Left ventricle myocardium superior (tissue), 1 donor: Measurements from ENCODE around the gene OR3A2. TPM values are rescaled to one million over a fixed set of nuclear protein-coding genes. Genes with fewer than 3 reads are reported as not detected.
"Not testable (repeated sequence)": the region's sequence is repeated elsewhere in the genome, so short reads cannot be mapped to it uniquely, and the experiment has no call there.

Experiments used
- ATAC-seq: fragments of 200-7000 bp; cut with Tn5 transposase; one replicate; pipeline ENCODE4 v1.9.1; 2020; ENCODE audit warnings: mild to moderate bottlenecking, moderate library complexity
- DNase-seq: peaks from one replicate; pipeline ENCODE4 v3.0.0-alpha.2; 2020
- intact Hi-C: fragments of 100-400 bp; cut with micrococcal nuclease; formaldehyde crosslinking; loops from one replicate; pipeline ENCODE4 v1.11.0; 2022
- long read RNA-seq: library from polyadenylated mRNA; unstranded; transcript quantifications from one replicate; pipeline ENCODE4 v2.0.0, GENCODE V29; 2021
- total RNA-seq: library from RNA; stranded (reverse); fragmentation: NEBNext Ultra II Directional; extraction: Animal tissue kit (Norgen Biotek cat#: 25700); gene quantifications from one replicate; pipeline ENCODE4 v1.2.1, GENCODE V29; 2021
- donor health status: DM: no; HTN: yes; CAD: no; lungs with severe emphysema.

The OR3A2 gene
- total RNA-seq, result not detected
- long read RNA-seq, result 0 reads

DNA sequence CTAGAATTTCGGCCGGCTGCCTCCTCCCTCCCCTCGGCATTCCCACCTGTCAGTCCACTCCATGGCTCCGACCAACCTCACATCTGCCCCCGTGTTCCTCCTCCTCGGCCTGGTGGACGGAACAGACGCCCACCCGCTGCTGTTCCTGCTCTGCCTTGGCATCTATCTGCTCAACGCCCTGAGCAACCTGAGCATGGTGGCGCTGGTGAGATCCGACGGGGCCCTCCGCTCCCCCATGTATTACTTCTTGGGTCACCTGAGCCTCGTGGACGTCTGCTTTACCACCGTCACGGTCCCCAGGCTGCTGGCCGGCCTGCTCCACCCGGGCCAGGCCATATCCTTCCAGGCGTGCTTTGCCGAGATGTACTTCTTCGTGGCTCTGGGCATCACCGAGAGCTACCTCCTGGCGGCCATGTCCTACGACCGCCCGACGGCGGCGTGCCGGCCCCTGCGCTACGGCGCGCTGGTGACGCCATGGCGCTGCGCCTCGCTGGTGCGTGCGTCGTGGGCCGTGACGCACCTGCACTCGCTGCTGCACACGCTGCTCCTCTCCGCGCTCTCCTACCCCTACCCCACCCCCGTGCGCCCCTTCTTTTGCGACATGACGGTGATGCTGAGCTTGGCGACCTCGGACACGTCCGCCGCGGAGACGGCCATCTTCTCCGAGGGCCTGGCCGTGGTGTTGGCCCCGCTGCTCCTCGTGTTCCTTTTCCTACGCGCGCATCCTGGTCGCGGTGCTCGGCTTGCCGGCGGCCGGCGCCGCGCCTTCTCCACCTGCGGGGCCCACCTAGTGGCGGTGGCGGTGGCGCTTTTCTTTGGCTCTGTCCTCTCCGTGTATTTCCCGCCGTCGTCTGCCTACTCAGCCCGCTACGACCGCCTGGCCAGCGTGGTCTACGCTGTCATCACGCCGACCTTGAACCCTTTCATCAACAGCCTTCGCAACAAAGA is at the start of gene OR3A2:
OR3A2 (minus strand) TSS at position 440 of the 948 bp plus-strand sequence.
- DNase-seq (no peak), ATAC-seq (no peak)
- intact Hi-C loops, result no loop called here

DNA sequence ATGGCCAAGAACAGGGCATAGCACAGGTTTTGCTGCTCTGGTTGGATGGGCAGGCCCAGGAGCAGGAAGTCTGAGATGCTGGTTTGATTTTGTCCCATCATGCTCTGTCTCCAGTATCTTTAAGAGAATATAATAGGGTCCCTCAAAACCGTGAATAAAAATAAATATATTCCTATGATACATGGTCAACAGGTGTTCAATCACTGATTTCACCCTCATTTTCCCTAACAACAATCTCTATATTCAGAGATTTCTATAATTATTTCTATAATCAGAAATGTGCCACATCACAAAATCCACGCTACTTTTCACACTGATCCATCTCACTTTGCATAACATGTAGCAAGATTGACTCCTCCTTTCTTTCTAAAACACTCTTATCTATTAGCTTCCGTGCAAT is 47.6 kb upstream of the OR3A2 start, which contains the start of gene OR1E2:
OR1E2 (minus strand) TSS at position 101 of the 400 bp plus-strand sequence; CDS start at position 101, 0 bp downstream.
- no peak for ATAC-seq
- DNase-seq, result no peak
- intact Hi-C loops, result no loop called here

DNA sequence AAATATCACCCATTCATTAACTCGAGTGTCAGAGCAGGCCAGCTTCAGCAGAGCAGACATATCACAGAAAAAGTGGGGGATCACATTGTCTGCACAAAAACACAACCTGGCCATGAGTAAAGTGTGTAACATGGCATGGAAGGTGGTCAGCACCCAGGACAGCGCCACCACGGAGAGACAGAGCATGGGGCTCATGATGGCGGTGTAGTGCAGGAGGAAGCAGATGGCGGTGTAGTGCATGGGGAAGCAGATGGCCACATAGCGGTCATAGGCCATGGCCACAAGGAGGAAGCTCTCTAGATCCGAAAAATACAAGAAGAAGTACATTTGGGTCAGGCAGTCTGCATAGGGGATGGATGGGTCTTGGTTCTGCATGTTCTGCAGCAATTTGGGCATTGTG is 47.1 kb upstream of the OR3A2 start:
- peak; percentile 37 for DNase-seq
- ATAC-seq, intact Hi-C loops: not testable (repeated sequence)

GRCh38 chr17:3418222-3418621 is 32.1 kb upstream of the OR3A2 start:
- ATAC-seq (no peak), DNase-seq (no peak)
- intact Hi-C loops, result no loop called here

DNA sequence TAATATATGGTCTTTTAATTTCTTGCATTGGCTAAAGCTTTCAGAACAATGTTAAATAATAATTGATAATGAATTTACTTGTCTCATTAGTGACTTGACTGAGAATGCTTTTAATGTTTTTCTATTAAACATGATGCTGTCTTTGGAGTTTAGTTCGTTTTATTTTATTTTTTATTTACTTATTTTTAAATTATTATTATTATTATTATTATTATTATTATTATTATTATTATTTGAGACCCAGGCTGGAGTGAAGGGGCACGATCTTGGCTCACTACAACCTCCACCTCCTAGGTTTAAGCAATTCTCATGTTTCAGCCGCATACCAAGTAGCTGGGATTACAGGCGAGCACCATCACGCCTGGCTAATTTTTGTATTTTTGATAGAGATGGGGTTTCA is 29.5 kb upstream of the OR3A2 start:
- no peak for DNase-seq
- intact Hi-C loops, result no loop called here
- no peak for ATAC-seq

DNA sequence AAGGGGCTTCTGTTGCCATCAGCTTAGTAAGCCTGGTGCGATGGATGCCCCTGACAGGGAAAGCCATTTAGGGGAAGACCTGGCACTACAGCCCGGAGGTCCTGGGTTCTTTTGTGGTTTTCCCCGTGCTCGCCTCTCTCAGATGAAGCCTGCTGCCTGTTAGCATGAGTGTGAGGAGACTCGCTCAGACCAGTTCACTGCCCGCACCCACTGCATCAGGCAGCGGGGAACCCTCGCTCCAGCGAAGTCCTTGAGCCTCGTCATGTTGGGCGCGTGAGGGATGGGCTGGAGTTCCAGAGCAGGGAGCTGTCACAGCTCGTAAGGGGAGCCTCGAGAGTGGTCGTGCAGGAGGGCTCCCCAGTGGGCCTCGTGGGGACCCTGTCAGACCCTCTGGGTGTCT is 26.1 kb upstream of the OR3A2 start:
- ATAC-seq, intact Hi-C loops: not testable (repeated sequence)

DNA sequence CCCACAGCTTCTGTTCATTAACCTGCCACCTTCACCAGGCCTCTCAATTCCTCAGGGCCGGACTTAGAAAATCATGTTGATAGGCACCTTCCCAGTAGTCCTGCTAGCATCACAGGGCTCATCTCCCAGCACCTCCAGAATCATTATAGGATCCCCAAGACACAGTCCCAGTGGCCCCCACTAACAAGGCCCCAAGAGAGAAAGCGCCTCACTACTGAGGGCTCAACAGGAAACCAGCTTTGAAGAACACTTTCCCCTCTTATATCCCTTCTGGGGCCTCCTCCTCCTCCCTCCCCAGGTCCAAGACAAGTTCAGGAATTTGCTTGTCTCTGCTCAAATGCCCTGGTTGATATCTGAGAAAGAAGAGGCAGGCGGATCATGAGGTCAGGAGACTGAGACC is 25.0 kb upstream of the OR3A2 start, which contains the start of gene OR3A3:
OR3A3 (plus strand) TSS at position 301 of the 400 bp plus-strand sequence.
- intact Hi-C loops, result no loop called here

More for the DNA sequence above, 26.1 kb upstream of the OR3A2 start:
- not testable (repeated sequence) for DNase-seq

GRCh38 chr17:3403856-3404255 is 17.7 kb upstream of the OR3A2 start:
- DNase-seq, ATAC-seq: not testable (repeated sequence)

More for the DNA sequence above, 25.0 kb upstream of the OR3A2 start, which contains the start of gene OR3A3:
- DNase-seq (no peak), ATAC-seq (no peak)

GRCh38 chr17:3401786-3402185 is 15.7 kb upstream of the OR3A2 start:
- DNase-seq (no peak), ATAC-seq (no peak)
- intact Hi-C loops, result no loop called here

More at GRCh38 chr17:3403856-3404255, 17.7 kb upstream of the OR3A2 start:
- intact Hi-C loops, result not testable (repeated sequence)

DNA sequence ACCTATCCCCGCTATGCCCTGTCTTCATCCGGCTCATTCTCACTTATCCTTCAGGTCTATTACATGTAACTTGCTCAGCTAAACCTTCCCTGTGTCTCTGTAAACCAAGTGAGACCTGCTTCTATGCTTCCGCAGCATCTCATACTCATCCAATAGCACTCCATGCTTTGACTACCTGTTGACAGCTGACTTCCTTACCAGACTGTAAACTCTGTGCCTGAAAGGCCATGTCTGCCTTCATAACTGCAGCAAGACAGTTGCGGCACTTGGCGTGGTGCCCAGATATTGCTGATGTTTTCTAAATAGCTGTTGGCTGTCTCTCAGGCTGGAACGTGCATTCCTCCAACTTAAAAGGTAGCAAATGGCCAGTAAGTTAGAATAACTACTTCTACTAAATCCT is 13.9 kb upstream of the OR3A2 start:
- ATAC-seq (no peak), DNase-seq (no peak)
- intact Hi-C loops, result no loop called here

DNA sequence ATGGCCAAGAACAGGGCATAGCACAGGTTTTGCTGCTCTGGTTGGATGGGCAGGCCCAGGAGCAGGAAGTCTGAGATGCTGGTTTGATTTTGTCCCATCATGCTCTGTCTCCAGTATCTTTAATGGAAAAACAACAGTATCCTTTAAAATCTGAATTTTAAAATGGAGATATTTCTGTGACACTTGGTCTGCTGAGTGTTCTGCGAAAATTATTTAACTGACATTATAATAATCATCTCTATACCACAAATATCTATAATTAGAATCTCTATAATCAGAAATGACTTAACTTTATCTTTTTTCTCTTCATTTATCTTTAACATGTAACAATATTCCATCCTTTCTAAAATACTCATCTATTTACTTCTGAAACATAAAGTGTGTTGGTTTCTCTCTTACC is 12.2 kb upstream of the OR3A2 start, which contains the start of gene OR1E1:
OR1E1 (minus strand) TSS at position 101 of the 400 bp plus-strand sequence; CDS start at position 101, 0 bp downstream.
- ATAC-seq (no peak), DNase-seq (no peak)
- intact Hi-C loops, result no loop called here

DNA sequence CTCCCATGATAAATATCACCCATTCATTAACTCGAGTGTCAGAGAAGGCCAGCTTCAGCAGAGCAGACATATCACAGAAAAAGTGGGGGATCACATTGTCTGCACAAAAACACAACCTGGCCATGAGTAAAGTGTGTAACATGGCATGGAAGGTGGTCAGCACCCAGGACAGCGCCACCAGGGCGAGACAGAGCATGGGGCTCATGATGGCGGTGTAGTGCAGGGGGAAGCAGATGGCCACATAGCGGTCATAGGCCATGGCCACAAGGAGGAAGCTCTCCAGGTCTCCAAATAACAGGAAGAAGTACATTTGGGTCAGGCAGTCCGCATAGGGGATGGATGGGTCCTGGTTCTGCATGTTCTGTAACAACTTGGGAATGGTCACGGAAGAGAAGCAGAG is 11.7 kb upstream of the OR3A2 start:
- ATAC-seq, DNase-seq, intact Hi-C loops: not testable (repeated sequence)

DNA sequence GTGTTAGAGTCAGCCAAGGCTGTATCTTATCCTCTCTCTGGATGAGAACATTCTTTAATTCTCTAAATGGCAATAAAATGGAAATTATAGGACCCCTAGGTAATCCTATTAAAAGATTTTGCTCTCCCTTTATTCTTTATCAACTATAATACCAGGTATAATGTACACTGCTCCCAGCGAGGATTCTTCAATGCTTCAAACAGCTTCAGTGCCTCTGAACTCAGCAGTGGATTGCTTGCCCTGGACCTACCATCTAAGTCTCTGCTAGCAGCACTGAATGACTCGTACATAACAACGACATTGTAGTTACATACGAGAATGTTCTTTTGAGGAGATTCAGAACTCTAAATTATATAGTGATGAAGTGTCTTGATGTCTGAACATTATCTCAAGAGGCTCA is 3.7 kb upstream of the OR3A2 start:
- DNase-seq (no peak), ATAC-seq (no peak)
- intact Hi-C loops, result no loop called here

- intact Hi-C loops, result no loop called here
- DNase-seq (no peak), ATAC-seq (no peak)
Measured at GRCh38 chr17:3381957-3382356, 4.2 kb downstream of the OR3A2 start.

GRCh38 chr17:3378321-3378720 is 7.8 kb downstream of the OR3A2 start:
- ATAC-seq, result no peak
- no peak for DNase-seq
- intact Hi-C loops, result no loop called here

DNA sequence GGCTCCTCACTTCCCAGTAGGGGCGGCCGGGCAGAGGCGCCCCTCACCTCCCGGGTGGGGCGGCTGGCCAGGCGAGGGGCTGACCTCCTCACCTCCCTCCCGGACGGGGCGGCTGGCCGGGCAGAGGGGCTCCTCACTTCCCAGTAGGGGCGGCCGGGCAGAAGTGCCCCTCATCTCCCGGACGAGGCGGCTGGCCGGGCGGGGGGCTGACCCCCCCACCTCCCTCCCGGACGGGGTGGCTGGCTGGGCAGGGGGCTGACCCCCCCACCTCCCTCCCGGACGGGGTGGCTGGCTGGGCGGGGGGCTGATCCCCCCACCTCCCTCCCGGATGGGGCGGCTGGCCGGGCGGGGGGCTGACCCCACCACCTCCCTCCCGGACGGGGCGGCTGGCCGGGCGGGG is 14.9 kb downstream of the OR3A2 start:
- DNase-seq, intact Hi-C loops, ATAC-seq: not testable (repeated sequence)

GRCh38 chr17:3342782-3343181 is 43.3 kb downstream of the OR3A2 start:
- ATAC-seq, DNase-seq, intact Hi-C loops: not testable (repeated sequence)

DNA sequence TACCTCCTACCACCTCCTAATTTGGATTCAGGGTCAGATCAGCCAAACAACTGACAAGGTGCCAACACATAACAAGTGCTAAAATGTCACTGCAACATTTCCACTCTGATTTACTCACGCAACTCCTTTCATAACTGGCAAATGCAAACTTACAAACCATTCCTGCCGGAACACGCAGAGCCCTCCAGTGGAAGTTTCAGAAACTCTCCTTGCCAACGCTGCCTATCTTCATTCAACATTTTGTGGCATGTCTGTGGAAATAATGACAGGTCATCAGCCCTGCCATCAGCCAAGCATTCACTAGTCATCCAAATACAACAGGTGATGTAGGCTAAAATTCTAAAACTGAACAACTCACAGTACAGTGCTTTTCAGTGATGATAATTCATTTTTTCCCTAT is 50.2 kb downstream of the OR3A2 start:
- ATAC-seq (no peak), DNase-seq (no peak)
- intact Hi-C loops, result no loop called here

DNA sequence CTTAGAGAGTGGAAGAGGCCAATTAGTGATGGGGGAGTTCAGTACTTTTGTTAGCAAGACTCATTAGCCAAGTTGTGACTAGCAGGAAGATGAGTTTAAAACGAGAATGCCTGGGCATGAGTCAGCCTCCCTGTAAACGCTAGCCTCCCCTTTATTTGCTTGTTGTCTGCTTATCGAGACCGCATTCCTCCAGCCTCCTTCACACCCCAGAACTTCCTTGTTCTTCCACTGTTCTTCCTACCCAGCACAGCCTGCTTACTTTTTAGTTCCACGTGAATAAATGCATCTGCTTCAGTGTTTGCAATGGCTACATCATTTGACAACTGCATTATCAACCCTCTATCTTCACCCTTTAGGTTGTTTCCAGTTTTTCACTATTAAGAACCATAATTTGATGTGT is 67.8 kb downstream of the OR3A2 start:
- DNase-seq, result no peak
- no peak for ATAC-seq
- intact Hi-C loops, result no loop called here

DNA sequence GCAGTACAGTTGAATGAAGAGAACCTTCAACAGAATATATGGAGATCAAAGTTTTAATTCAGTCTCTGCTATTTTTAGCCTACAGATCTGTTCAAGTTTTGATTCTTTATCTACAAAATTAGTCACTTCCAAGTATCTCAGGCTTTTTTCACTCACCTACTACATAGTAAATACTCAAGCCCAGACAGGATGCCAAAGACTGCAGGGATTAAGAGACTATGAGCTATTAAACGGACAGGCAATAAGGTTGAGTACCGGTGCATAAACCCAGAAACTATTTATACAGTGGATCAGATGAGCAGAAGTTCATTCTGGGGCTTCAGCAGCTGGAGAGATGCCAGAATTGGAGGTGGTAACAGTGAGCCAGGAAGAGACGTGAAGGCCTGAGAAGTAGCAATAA is 69.3 kb downstream of the OR3A2 start:
- no peak for DNase-seq
- no peak for ATAC-seq
- intact Hi-C loops, result no loop called here
